ENCODE measurements around the gene ANKRD29.

The ANKRD29 gene

GRCh38 chr18:23684515-23685197, 21.9 kb upstream of the ANKRD29 start:
- no peak for DNase-seq (ENCODE audit: low read depth in 3 of 3, low spot score in 1 of 3)

- DNase-seq (ENCODE audit: low read depth in 3 of 3, low spot score in 1 of 3), result no peak
These were observed 21.0 kb upstream of the ANKRD29 start for GRCh38 chr18:23683671-23684070.

GRCh38 chr18:23683155-23683554, 20.4 kb upstream of the ANKRD29 start:
- no peak for DNase-seq (ENCODE audit: low read depth in 3 of 3, low spot score in 1 of 3)

- no peak for DNase-seq (ENCODE audit: low read depth in 3 of 3, low spot score in 1 of 3)
These were observed 19.8 kb upstream of the ANKRD29 start for GRCh38 chr18:23682472-23682871.

GRCh38 chr18:23682045-23682444, 19.3 kb upstream of the ANKRD29 start:
- no peak for DNase-seq (ENCODE audit: low read depth in 3 of 3, low spot score in 1 of 3)

- DNase-seq (ENCODE audit: low read depth in 3 of 3, low spot score in 1 of 3), result no peak
These were observed 13.2 kb upstream of the ANKRD29 start for GRCh38 chr18:23675896-23676295.

- no peak for DNase-seq (ENCODE audit: low read depth in 3 of 3, low spot score in 1 of 3)
These were observed 12.5 kb upstream of the ANKRD29 start for GRCh38 chr18:23675236-23675635.

- no peak for DNase-seq (ENCODE audit: low read depth in 3 of 3, low spot score in 1 of 3)
These were observed 11.0 kb upstream of the ANKRD29 start for GRCh38 chr18:23673725-23674124.

- no peak for DNase-seq (ENCODE audit: low read depth in 3 of 3, low spot score in 1 of 3)
These were observed 8.9 kb upstream of the ANKRD29 start for GRCh38 chr18:23671564-23671963.

- DNase-seq (ENCODE audit: low read depth in 3 of 3, low spot score in 1 of 3), result no peak
These were observed 7.2 kb upstream of the ANKRD29 start for GRCh38 chr18:23669804-23670405.

- no peak for DNase-seq (ENCODE audit: low read depth in 3 of 3, low spot score in 1 of 3)
These were observed 6.6 kb upstream of the ANKRD29 start for GRCh38 chr18:23669202-23669766.

- DNase-seq (ENCODE audit: low read depth in 3 of 3, low spot score in 1 of 3), result no peak
These were observed 6.0 kb upstream of the ANKRD29 start for GRCh38 chr18:23668731-23669130.

- no peak for DNase-seq (ENCODE audit: low read depth in 3 of 3, low spot score in 1 of 3)
These were observed 4.4 kb upstream of the ANKRD29 start for GRCh38 chr18:23667114-23667513.

- no peak for DNase-seq (ENCODE audit: low read depth in 3 of 3, low spot score in 1 of 3)
These were observed 2.0 kb upstream of the ANKRD29 start for GRCh38 chr18:23664674-23665073.

- DNase-seq (ENCODE audit: low read depth in 3 of 3, low spot score in 1 of 3), result no peak
These were observed 889 bp downstream of the ANKRD29 start for GRCh38 chr18:23661735-23662308.

GRCh38 chr18:23658285-23658684, 4.4 kb downstream of the ANKRD29 start:
- no peak for DNase-seq (ENCODE audit: low read depth in 3 of 3, low spot score in 1 of 3)

GRCh38 chr18:23652232-23652631, 10.5 kb downstream of the ANKRD29 start:
- no peak for DNase-seq (ENCODE audit: low read depth in 3 of 3, low spot score in 1 of 3)

GRCh38 chr18:23650968-23651927, 11.5 kb downstream of the ANKRD29 start:
- no peak for DNase-seq (ENCODE audit: low read depth in 3 of 3, low spot score in 1 of 3)

GRCh38 chr18:23648940-23649607, 13.6 kb downstream of the ANKRD29 start:
- no peak for DNase-seq (ENCODE audit: low read depth in 3 of 3, low spot score in 1 of 3)

GRCh38 chr18:23648456-23648855, 14.3 kb downstream of the ANKRD29 start:
- DNase-seq (ENCODE audit: low read depth in 3 of 3, low spot score in 1 of 3), result no peak

GRCh38 chr18:23646282-23646681, 16.4 kb downstream of the ANKRD29 start:
- DNase-seq (ENCODE audit: low read depth in 3 of 3, low spot score in 1 of 3), result no peak
